ENCODE data around the gene OR11H6.

GRCh38 chr14:20204721-20205120, 18.8 kb upstream of the OR11H6 start:
- TF ChIP-seq POLR2A (IDR thresholded peaks at IDR 0.05) (no peak), POLR2AphosphoS5 (IDR thresholded peaks at IDR 0.05) (no peak), CTCF (IDR thresholded peaks at IDR 0.05) (no peak)
